Endothelial cell of umbilical vein (primary cell): Measurements from ENCODE around the gene DEPDC4. TPM values are rescaled to one million over a fixed set of nuclear protein-coding genes. Genes with fewer than 3 reads are reported as not detected.

Experiments used
- BruUV-seq: library from RNA; stranded (reverse); fragments of 400-500 nt; replicated peaks from 2 replicates; lab custom pipeline; 2021; lab: Mats Ljungman, UMichigan
- CTCF ChIA-PET: fragments of 300-600, 350-600 bp; sonication (Branson Sonifier 250); formaldehyde crosslinking; loops from one replicate; lab custom pipeline; 2021; ENCODE audit warnings: antibody characterized with exemption, inconsistent platforms; lab: Charles Lee
- POLR2A ChIA-PET: fragments of 300-600, 350-600 bp; sonication (Branson Sonifier 250); formaldehyde crosslinking; loops from one replicate; lab custom pipeline; 2021; ENCODE audit warnings: antibody characterized with exemption, inconsistent platforms; lab: Charles Lee
- DNase-seq: peaks from one replicate; pipeline ENCODE4 v3.0.0-alpha.2; 2011; ENCODE audit warnings: low read depth, low spot score
- FAIRE-seq: peaks from 2 replicates; lab custom pipeline; 2011; peaks lifted over from hg19 to GRCh38; lab: Jason Lieb, UNC
- H2AFZ ChIP-seq: 2 replicates; pipeline ENCODE4 v1.6.0; 2012; ENCODE audit warnings: low read depth, low read length, control low read depth, inconsistent platforms
- H3K27ac ChIP-seq: 2 replicates; pipeline ENCODE4 v1.5.1; 2011; ENCODE audit warnings: low read depth, mild to moderate bottlenecking, control low read depth, low read length, moderate library complexity; ENCODE audit not compliant: insufficient read depth
- H3K27me3 ChIP-seq, 2 experiments: 2 replicates each; pipeline versions ENCODE4 v1.6.0 to v1.6.1; 2011; ENCODE audit warnings: low read length in 2 of 2, mixed read lengths in 1 of 2; ENCODE audit not compliant: control insufficient read depth in 2 of 2, insufficient read depth in 2 of 2
- H3K36me3 ChIP-seq, 2 experiments: 2 replicates in 1 of 2; 3 replicates in 1 of 2; pipeline ENCODE4 v1.5.1; 2011; ENCODE audit warnings: low read length in 2 of 2, mild to moderate bottlenecking in 1 of 2, moderate library complexity in 1 of 2; ENCODE audit not compliant: control insufficient read depth in 2 of 2, insufficient read depth in 2 of 2; ENCODE audit errors: extremely low read depth in 1 of 2
- H3K4me1 ChIP-seq: 3 replicates; pipeline ENCODE4 v1.5.1; 2011; ENCODE audit warnings: mild to moderate bottlenecking, low read length; ENCODE audit not compliant: control insufficient read depth, insufficient read depth; ENCODE audit errors: extremely low read depth
- H3K4me2 ChIP-seq: 2 replicates; pipeline ENCODE4 v1.6.1; 2011; ENCODE audit warnings: low read length, control low read depth, mixed read lengths; ENCODE audit not compliant: insufficient read depth
- H3K4me3 ChIP-seq, 3 experiments: fragments of 200-600 bp in 1 of 3; sonication (generic), shearing (Covaris generic) in 1 of 3; replicated peaks in 1 of 3; 2 replicates each; pipeline ENCODE4 v1.5.1; 2011 to 2016; ENCODE audit warnings: control low read depth in 3 of 3, low read length in 3 of 3, mild to moderate bottlenecking in 2 of 3, inconsistent platforms in 1 of 3, low read depth in 1 of 3, moderate library complexity in 1 of 3; ENCODE audit not compliant: insufficient read depth in 1 of 3
- H3K79me2 ChIP-seq: 2 replicates; pipeline ENCODE4 v1.6.0; 2012; ENCODE audit warnings: low read length, inconsistent platforms; ENCODE audit not compliant: control insufficient read depth, insufficient read depth
- H3K9ac ChIP-seq: replicated peaks from 2 replicates; pipeline ENCODE3; 2011; ENCODE audit warnings: low read length, control low read depth; ENCODE audit not compliant: insufficient read depth; ENCODE audit errors: extremely low read depth
- H3K9me1 ChIP-seq: replicated peaks from 3 replicates; pipeline ENCODE4 v1.6.0; 2011; ENCODE audit warnings: mild to moderate bottlenecking, low read length; ENCODE audit not compliant: control insufficient read depth, insufficient read depth; ENCODE audit errors: extremely low read depth
- H3K9me3 ChIP-seq: replicated peaks from 2 replicates; pipeline ENCODE4 v1.5.1; 2012; ENCODE audit warnings: low read length, inconsistent platforms; ENCODE audit not compliant: control insufficient read depth, insufficient read depth
- H4K20me1 ChIP-seq: replicated peaks from 2 replicates; pipeline ENCODE3; 2011; ENCODE audit warnings: mild to moderate bottlenecking, low read length; ENCODE audit not compliant: control insufficient read depth, insufficient read depth; ENCODE audit errors: extremely low read depth
- EZH2 ChIP-seq: IDR thresholded peaks from 2 replicates; pipeline ENCODE4 v1.6.1; 2012; ENCODE audit warnings: borderline replicate concordance, low read depth, mild to moderate bottlenecking, moderate library complexity, low read length, inconsistent platforms; ENCODE audit not compliant: severe bottlenecking
- FOS ChIP-seq: IDR thresholded peaks from 2 replicates; pipeline ENCODE4 v1.6.1; 2011; ENCODE audit warnings: mild to moderate bottlenecking, low read length, moderate library complexity, borderline replicate concordance; ENCODE audit not compliant: insufficient read depth
- GATA2 ChIP-seq: IDR thresholded peaks from 2 replicates; pipeline ENCODE4 v1.7.0; 2011; ENCODE audit warnings: low read depth, mild to moderate bottlenecking, moderate library complexity, mixed read lengths, low read length; ENCODE audit not compliant: insufficient read length, insufficient read depth
- JUN ChIP-seq: IDR thresholded peaks from 2 replicates; pipeline ENCODE4 v1.6.1; 2011; ENCODE audit warnings: borderline replicate concordance, low read depth; ENCODE audit not compliant: insufficient read length, insufficient read depth
- MYC ChIP-seq: IDR thresholded peaks from one replicate; pipeline ENCODE4 v1.6.1; 2011; ENCODE audit warnings: mild to moderate bottlenecking, low read depth, low read length
- POLR2A ChIP-seq: IDR thresholded peaks from 2 replicates; pipeline ENCODE4 v1.6.1; 2012; ENCODE audit warnings: low read depth, mild to moderate bottlenecking, control low read depth, low read length
- POLR2AphosphoS5 ChIP-seq: IDR thresholded peaks from 2 replicates; pipeline ENCODE4 v1.6.1; 2012; ENCODE audit warnings: low read depth, mild to moderate bottlenecking, control low read depth, low read length, moderate library complexity; ENCODE audit not compliant: insufficient read depth
- dilution Hi-C: fragments of 300-500 bp; cut with MboI; formaldehyde crosslinking; loops from one replicate; pipeline ENCODE4 v1.15.0; 2019; ENCODE audit warnings: low sequenced_read_pairs; ENCODE audit not compliant: extremely low pct_ligation_motif_present
- intact Hi-C: fragments of 100-400 bp; cut with micrococcal nuclease; formaldehyde crosslinking; loops from one replicate; pipeline ENCODE4 v1.10.0; 2022
- polyA plus RNA-seq, 4 experiments: library from polyadenylated mRNA; depleted of rRNA in 3 of 4; stranded (reverse) in 3 of 4; unstranded in 1 of 4; fragments of >200 nt; gene quantifications; 2 replicates each; pipeline versions ENCODE4 v1.2.1 to v1.2.3, GENCODE V29; 2011 to 2012; ENCODE audit warnings: missing spikeins in 1 of 4
- total RNA-seq: library from RNA; stranded (reverse); gene quantifications from 2 replicates; pipeline ENCODE4 v1.2.3, GENCODE V29; 2021
- TF ChIP-seq, protein P1 (sequence below), 2 donors: IDR thresholded peaks; 1 replicate in 1 of 2; 2 replicates in 1 of 2; pipeline ENCODE4 v1.5.1; 2011; ENCODE audit warnings: low read length in 2 of 2, mild to moderate bottlenecking in 2 of 2, moderate library complexity in 2 of 2, control low read depth in 1 of 2, inconsistent platforms in 1 of 2, low read depth in 1 of 2; ENCODE audit not compliant: insufficient read depth in 1 of 2; ENCODE audit errors: extremely low read depth in 1 of 2
- TF ChIP-seq, protein P2 (sequence below): IDR thresholded peaks from 2 replicates; pipeline ENCODE4 v1.6.1; 2011; ENCODE audit not compliant: insufficient read depth, insufficient read length

The DEPDC4 gene
- total and polyA plus RNA-seq, 2 donors (not counting 3 experiments of a cell fraction or from before 2014, with no cell fraction given) = 0.15 to 0.66 TPM

- no peak for DNase-seq
- dilution Hi-C loops (no loop called here), intact Hi-C loops (loop anchor here (2.0 to 10.0 kb wide), 2 partner anchors 419 to 435 kb away; no protein-coding TSS in a partner anchor)
- Histone ChIP-seq H4K20me1 (no peaks in the 10 kb centered on the region), H3K27ac (no peak overlapping the region), H3K27me3 (no peaks in the 10 kb centered on the region), H3K9me3 (no peaks in the 10 kb centered on the region), H3K9ac (no peak overlapping the region), H3K4me3 (no peak overlapping the region), H3K9me1 (no peaks in the 10 kb centered on the region), H3K4me2 (no peak overlapping the region), H3K4me1 (no peaks in the 10 kb centered on the region), H3K79me2 (no peaks in the 10 kb centered on the region), H2AFZ (no peak overlapping the region), H3K36me3 (peaks cover 0 to 4% of the 10 kb centered on the region in 2 experiments)
- ChIA-PET POLR2A (no interaction called here), CTCF (interaction anchor here (0.7 to 2.2 kb wide), 5 partner anchors 8 to 1186 kb away, joined by 3 to 24 read pairs (median 7); no protein-coding TSS in a partner anchor)
- FAIRE-seq = no peak
- TF ChIP-seq, protein P1, sequence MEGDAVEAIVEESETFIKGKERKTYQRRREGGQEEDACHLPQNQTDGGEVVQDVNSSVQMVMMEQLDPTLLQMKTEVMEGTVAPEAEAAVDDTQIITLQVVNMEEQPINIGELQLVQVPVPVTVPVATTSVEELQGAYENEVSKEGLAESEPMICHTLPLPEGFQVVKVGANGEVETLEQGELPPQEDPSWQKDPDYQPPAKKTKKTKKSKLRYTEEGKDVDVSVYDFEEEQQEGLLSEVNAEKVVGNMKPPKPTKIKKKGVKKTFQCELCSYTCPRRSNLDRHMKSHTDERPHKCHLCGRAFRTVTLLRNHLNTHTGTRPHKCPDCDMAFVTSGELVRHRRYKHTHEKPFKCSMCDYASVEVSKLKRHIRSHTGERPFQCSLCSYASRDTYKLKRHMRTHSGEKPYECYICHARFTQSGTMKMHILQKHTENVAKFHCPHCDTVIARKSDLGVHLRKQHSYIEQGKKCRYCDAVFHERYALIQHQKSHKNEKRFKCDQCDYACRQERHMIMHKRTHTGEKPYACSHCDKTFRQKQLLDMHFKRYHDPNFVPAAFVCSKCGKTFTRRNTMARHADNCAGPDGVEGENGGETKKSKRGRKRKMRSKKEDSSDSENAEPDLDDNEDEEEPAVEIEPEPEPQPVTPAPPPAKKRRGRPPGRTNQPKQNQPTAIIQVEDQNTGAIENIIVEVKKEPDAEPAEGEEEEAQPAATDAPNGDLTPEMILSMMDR (IDR thresholded peaks at IDR 0.05; ENCODE audit: extremely low read depth in 1 of 2, insufficient read depth in 1 of 2, low read depth in 1 of 2, low read length in 2 of 2) = no peak
- no peak for TF ChIP-seq POLR2AphosphoS5
- no peak for TF ChIP-seq POLR2A
- no peak for TF ChIP-seq MYC
- TF ChIP-seq, protein P2, sequence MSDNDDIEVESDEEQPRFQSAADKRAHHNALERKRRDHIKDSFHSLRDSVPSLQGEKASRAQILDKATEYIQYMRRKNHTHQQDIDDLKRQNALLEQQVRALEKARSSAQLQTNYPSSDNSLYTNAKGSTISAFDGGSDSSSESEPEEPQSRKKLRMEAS = no peak
- TF ChIP-seq EZH2 = no peak
- TF ChIP-seq GATA2 = no peak
- TF ChIP-seq JUN = no peak
- TF ChIP-seq FOS = no peak
- BruUV-seq = no TSS peak
These were observed 37.0 kb downstream of the DEPDC4 start for GRCh38 chr12:100229876-100230275.
